Activated CD4-positive, alpha-beta T cell treated with anti-CD3 and anti-CD28 coated beads for 4 hours (primary cell): Measurements from ENCODE around the gene CDC20B.
"Not testable (repeated sequence)": the region's sequence is repeated elsewhere in the genome, so short reads cannot be mapped to it uniquely, and the experiment has no call there.

Experiments used
- DNase-seq, 2 donors: peaks; one replicate each; pipeline ENCODE4 v3.0.0-alpha.2; 2020

CDC20B gene

DNA sequence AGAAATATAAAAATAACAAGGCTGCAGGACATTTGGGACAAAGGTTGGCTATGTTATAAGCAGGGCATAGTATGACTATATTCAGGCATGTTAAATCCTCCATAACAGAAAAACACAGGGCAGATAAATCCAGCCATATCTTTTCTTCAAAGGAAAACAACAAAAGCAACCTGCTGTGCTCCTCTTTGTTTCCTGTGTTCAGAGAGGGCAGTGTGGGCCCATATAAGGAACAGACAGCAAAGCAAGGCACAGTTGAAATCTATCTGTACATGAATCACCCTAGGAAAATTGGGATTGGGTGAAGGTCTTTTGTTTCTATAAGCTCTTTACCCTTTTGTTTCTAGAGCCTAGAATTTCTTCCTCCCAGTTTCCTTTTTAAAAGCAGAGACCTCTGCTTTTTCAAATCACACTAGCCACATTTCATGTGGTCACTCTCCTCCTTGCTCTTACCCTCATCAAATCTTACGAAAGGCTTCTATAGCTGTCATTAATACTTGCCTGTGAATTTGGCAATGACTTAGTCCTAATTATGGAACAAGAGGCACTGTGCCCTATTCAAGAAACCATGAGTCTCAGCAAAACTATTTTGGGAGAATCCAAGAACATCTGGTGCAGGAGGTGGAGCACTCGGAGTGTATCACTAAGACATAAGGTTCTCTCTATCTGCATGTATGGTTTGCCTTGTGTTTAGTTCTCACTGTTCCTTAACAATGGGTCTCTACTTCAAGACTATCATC, 68.8 kb downstream of the CDC20B start:
- DNase-seq: no peak

DNA sequence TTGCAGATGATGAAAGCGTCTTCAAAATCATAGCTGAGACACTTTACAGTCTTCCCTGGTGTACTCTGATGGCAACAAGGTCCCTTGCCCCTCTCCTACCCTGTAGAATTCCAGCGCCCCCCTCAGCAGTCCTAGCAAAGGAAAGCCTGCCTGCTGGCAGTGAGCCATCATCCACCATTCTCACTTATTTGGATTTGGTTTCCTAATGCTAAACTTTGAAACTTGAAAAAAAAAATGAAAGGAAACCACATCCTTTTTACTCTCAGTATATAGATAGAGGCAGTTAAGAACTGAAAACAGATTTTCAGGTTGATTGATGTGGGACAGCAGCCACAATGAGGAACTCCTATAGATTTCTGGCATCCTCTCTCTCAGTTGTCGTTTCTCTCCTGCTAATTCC, 70.6 kb downstream of the CDC20B start, which contains the start of gene GZMA:
Gene GZMA, plus strand, starts transcription at position 299 of the 400 bp plus-strand sequence. Its CDS starts 37 bp downstream, at position 336.
- DNase-seq: peak; percentile 9 to 23

DNA sequence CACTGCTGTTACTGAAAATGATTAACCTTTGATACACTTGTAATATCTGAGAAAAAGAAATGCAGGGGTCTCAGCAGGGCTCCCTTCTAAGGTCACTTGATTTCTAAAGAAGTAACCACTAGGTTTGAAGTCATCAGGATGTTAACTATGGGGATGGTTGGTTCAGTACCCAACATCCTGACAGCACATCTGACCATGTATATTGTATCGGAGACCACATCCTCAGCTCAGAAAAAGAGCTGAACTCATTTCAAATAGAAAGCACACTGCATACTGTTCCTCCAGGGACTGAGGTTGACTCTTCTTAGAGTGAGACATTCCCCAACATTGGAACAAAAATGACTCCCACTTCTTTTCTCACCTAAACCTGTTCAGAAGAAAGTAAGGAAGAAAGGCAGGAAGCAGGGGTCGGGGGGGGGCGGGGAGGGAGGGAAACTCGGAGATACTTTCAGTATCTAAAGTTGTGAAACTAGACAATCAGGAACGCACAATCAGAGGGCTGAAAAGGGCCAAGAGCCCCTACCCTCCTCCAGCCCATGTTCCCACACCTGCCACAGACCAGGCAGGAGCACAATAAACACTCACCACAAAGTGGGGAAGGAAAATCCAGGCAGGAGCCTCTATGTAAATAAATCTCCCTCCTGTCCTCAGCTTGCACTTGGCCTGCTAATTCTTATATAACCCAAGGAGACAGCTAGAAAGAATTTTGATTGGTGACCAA, 71.3 kb downstream of the CDC20B start:
- DNase-seq: no peak

DNA sequence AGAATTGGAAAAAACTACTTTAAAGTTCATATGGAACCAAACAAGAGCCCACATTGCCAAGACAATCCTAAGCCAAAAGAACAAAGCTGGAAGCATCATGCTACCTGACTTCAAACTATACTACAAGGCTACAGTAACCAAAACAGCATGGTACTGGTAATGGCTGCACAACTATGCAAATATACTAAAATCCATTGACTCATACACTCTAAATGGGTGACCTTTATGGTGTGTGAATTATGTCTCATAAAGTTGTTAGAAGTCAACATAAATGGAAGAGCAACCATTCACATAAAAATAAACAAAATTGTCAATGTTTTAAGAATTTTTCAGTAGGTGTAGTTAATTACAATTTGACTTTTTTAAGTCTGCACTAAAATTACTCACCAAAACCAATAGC, 71.8 kb downstream of the CDC20B start:
- DNase-seq: not testable (repeated sequence)

DNA sequence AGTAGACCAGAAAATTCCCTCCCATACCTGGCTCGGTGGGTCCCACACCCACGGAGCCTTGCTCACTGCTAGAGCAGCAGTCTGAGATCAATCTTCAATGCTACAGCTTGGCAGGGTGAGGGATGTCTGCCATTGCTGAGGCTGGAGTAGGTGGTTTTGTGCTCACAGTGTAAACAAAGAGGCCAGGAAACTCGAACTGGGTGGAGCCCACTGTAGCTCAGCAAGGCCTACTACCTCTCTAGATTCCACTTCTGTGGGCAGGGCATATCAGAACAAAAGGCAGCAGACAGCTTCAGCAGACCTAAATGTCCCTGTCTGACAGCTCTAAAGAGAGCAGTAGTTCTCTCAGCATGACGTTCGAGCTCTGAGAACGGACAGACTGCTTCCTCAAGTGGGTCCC, 76.1 kb downstream of the CDC20B start:
- peak; percentile 17 to 25 for DNase-seq

DNA sequence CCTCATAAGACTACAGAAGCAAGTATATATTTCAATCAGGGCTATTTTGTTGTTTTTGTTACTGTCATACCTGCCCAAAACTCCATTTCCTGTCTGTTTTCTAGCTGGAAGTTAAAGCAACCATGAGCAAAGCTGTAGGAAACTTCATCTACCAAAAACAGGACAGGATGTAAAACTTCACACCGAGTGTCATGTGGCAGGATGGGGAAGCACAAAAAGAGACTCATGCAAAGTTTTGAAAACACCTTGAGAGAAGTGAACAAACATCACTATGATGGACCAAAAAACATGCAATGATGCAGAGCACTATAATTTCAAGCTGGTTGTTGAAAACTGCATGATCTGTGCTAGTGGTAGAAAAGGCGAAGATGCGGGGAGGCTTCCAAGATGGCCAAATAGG, 76.8 kb downstream of the CDC20B start:
- no peak for DNase-seq

DNA sequence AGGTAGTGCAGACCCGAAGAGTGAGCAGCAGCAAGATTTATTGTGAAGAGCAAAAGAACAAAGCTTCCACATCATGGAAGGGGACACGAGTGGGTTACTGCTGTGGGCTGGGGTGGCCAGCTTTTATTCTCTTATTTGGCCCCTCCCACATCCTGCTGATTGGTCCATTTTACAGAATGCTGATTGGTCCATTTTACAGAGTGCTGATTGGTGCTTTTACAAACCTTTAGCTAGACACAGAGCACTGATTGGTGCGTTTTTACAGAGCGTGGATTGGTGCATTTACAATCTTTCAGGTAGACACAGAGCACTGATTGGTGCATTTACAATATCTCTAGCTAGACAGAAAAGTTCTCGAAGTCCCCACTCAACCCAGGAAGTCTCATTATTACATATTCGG, 82.0 kb downstream of the CDC20B start:
- not testable (repeated sequence) for DNase-seq

DNA sequence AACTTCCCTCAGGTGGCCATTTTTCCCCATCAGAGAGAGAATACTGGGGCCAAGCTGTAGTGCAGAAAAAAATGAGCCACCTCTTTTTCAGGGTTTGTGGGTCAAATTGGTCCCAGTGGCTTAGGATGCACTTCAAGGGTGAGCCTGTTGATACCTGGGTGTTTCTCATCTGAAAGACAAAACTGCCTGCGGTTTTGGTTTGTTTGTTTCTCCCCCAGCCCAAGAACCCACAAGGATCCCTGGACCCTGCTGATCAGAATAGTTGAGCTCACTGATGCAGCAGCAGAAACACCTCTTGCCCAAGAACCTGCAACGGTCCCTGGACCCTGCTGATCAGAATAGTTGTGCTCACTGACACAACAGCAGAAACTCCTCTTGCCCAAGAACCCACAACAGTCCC, 83.7 kb downstream of the CDC20B start:
- DNase-seq: not testable (repeated sequence)

DNA sequence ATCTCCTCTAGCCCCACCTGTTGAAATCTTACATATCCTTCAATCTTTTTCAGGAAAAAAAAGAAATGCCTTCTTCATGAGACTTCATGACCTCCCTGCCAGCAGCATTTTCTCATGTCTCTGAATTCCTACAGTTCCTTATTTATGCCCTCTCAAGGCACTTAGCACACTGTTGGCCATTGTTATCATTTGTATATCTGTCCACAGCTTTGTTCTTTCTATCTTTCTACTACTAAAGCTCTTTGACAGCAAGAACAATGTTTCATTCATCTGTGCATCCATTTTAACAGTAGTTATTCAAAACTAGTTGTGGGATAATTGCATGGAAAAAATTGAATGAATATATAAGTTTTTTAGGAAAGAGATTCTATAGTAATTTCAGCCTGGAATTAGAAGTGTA, 91.4 kb downstream of the CDC20B start:
- no peak for DNase-seq

DNA sequence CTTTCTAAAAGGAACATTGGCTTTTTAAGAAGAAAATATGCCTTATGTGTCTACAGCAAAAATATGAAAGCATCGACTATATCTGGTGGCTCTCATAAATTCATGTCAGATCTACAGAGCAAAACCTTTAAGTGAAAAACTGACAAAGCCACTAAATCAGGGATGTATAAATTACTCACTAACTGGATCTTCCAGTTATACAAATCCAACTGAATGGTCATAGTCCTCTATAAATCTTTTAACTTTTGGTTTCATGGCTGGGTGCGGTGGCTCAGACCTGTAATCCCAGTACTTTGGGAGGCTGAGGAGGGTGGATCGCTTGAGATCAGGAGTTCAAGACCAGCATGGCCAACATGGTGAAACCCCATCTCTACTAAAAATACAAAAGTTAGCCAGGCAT, 99.8 kb downstream of the CDC20B start:
- DNase-seq: no peak

DNA sequence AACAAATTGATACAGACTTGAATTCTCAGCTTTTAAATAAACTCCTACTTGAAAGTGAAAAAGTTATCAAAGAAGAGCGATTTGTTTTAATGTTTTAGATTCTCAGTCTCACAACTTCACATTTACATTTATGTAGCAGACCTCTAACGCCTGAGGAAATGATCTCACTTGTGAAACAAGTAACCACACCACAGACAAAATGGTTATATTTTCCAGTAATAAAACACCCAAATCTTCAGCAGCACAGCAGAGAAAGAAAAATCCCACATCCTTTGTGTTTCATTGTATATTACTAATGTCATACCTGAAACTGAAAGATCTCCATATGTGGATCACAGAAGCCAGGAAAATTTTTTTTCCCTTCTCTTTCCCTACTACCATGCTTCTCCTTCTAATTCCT, 100.3 kb downstream of the CDC20B start:
- no peak for DNase-seq

DNA sequence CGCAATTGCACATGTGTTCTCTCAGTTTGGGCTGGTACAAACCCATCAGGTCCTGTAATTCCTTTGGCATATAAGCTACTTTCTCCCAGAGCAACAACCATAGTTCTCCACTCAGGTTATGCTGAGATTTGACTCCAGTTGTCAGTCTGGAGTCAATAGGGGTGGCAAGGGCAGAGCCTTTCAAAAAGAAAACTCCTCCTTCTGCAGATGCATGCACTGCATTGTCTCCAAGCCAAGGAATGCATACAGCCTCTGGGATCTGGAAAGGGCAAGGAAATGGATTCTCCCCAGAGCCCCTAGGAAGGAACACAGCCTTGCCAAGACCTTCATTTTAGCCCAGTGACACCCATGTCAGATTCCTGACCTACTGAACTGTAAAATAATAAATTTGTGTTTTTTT, 101.6 kb downstream of the CDC20B start:
- no peak for DNase-seq

DNA sequence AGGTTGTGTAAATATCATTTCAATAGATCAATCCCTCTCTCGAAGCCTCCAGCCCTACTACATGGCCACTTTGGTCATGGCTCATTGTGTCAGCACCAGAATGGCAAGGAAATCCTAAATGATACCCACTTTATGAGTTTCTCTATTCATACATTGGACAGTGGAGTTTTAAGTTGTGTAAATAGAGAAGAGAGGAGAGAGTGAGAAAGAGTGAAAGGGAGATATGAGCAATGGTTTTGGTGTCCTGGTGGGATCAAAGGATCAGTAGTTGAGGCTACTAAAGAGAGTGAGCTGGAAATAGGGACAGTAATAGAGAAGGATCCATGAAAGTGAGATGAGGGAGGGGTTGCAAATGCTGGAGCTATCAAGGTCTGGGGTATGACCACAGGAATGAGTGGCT, 102.0 kb downstream of the CDC20B start:
- DNase-seq: no peak

DNA sequence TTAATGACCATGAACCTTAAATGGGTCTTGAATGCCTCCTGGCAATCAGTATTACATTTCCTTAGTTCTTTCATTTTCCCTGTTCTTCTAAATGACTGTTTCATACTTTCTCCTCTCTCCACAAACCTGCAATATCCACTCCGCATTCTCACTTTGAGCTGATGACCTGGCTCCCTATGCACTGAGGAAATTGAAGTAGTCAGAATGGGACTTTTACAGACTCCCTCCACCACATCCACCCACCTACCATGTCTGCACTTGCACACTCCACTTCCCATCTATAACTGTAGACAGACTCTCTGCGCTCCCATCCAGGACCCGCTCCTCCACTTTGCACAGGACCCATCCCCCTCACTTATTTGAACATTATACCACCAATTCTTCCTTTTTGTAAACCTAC, 106.7 kb downstream of the CDC20B start:
- DNase-seq: no peak

DNA sequence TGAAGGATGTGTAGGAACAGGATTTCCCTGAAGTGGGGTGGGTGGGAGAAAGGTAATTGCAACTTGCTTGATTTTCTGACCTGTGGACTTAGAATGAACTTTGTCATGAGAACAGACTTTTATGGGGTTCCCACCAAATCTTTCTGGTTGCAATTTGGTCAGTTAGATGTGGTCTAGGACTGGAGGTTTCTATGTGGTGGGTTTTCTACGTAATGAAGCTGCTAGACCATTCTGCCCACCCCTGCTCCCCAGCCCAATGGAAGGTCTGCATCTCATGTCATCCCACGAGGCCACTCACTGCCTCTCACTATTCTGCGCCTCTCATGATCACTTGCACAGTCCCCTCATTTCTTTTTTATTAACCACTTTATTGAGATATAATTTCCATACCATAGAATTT, 108.5 kb downstream of the CDC20B start:
- no peak for DNase-seq

DNA sequence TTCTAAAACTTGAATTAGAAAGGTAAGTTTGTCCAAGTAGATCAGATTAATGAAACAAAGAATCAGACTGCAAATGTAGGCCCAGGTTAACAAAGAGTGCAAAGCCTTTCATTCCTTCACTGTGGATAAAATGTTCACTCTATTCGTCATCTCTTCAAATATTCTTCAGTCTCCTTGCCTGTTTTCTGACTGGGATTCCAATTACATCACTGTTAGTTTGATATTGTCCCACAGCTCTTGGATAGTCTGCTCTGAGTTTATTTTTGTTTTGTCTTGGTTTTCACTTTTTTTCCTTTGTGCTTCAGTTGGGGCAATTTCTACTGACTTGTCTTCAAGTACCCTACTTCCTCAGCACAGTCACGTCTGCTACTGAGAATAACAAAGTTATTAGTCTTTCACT, 109.1 kb downstream of the CDC20B start:
- DNase-seq: no peak

DNA sequence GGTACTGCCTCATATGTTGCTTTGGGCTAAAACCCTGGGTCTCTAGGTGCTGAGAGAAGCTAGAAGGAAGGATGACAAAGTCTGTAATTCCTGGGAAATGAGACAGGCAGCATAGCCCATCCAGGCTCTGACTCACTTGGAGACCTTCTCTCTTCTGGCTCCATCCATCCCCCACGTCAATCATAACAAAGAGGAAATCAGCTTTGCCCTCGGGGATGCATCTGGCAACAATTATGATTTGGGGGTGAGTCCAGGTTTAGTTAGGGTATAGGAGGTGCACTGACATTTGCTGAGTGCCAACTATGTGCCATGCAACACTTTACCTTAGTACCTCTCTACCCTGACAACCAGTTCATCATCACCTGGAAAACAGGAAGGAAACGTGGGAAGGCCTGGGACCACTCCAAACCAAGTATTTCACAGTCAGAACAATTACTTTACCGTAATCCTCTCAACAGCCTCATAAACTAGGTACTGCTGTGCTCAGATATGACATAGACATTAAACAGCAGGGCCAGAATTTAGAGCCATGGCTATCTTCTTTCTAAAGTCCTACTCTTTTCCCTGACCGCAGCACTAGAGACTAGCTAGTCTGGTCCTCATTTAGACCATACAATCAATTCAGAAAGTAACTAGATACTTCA, 109.6 kb downstream of the CDC20B start:
- DNase-seq: no peak
